GM08714 (cell line): ENCODE results near the gene GEMIN7.

Experiments
- H3K4me3 ChIP-seq: fragments of 200-500 bp; sonication (Bioruptor generic); 2 replicates; pipeline ENCODE4 v1.5.1; 2014; ENCODE audit warnings: mild to moderate bottlenecking, low read length, inconsistent platforms
- ZNF274 ChIP-seq: IDR thresholded peaks from 2 replicates; pipeline ENCODE4 v1.6.1; 2012; ENCODE audit warnings: mild to moderate bottlenecking, low read depth, low read length

GEMIN7 gene

GRCh38 chr19:45090034-45090433, 11.0 kb downstream of the GEMIN7 start:
- TF ChIP-seq ZNF274 = no peak

GRCh38 chr19:45090606-45091005, 11.5 kb downstream of the GEMIN7 start:
- TF ChIP-seq ZNF274 = no peak
- no peak overlapping the region for H3K4me3 ChIP-seq

More at GRCh38 chr19:45090034-45090433, 11.0 kb downstream of the GEMIN7 start:
- H3K4me3 ChIP-seq = no peak overlapping the region

GRCh38 chr19:45091031-45091923, 12.2 kb downstream of the GEMIN7 start:
- peak overlapping the region; percentile 91 for H3K4me3 ChIP-seq
- no peak for TF ChIP-seq ZNF274

GRCh38 chr19:45092747-45093678, 14.0 kb downstream of the GEMIN7 start, which contains the start of gene PPP1R37:
PPP1R37 (plus strand) TSS chr19:45093179; CDS start chr19:45093326, 147 bp downstream.
- peak within 1 kb of the TSS; percentile 91 for H3K4me3 ChIP-seq
- no peak for TF ChIP-seq ZNF274

- TF ChIP-seq ZNF274 = no peak
- H3K4me3 ChIP-seq = peak overlapping the region; percentile 91
Observed at GRCh38 chr19:45094137-45094536, 15.1 kb downstream of the GEMIN7 start.

GRCh38 chr19:45094707-45095106, 15.6 kb downstream of the GEMIN7 start:
- TF ChIP-seq ZNF274 = no peak
- H3K4me3 ChIP-seq = no peak overlapping the region; the same call in 1 of the 2 replicates

GRCh38 chr19:45095496-45096413, 16.7 kb downstream of the GEMIN7 start:
- no peak overlapping the region for H3K4me3 ChIP-seq

GRCh38 chr19:45096700-45097099, 17.6 kb downstream of the GEMIN7 start:
- no peak overlapping the region for H3K4me3 ChIP-seq
- no peak for TF ChIP-seq ZNF274

More at GRCh38 chr19:45095496-45096413, 16.7 kb downstream of the GEMIN7 start:
- no peak for TF ChIP-seq ZNF274

- H3K4me3 ChIP-seq = no peak overlapping the region
- TF ChIP-seq ZNF274 = no peak
Observed at GRCh38 chr19:45097450-45097775, 18.4 kb downstream of the GEMIN7 start.

GRCh38 chr19:45097776-45098520, 18.9 kb downstream of the GEMIN7 start:
- no peak overlapping the region for H3K4me3 ChIP-seq
- TF ChIP-seq ZNF274 = no peak

- no peak overlapping the region for H3K4me3 ChIP-seq
- TF ChIP-seq ZNF274 = no peak
Observed at GRCh38 chr19:45098521-45099466, 19.7 kb downstream of the GEMIN7 start.
